GM12872 (cell line): Measurements from ENCODE around the gene RASA1.

Experiments
- CTCF ChIP-seq: IDR thresholded peaks from 3 replicates; pipeline ENCODE4 v1.5.1; 2011; ENCODE audit warnings: low read depth, mild to moderate bottlenecking, low read length, moderate library complexity; ENCODE audit not compliant: insufficient read depth

Gene RASA1

GRCh38 chr5:87347272-87347671 is 79.6 kb downstream of the RASA1 start:
- TF ChIP-seq CTCF: no peak

GRCh38 chr5:87347841-87348240 is 80.2 kb downstream of the RASA1 start:
- no peak for TF ChIP-seq CTCF

GRCh38 chr5:87354496-87354895 is 86.8 kb downstream of the RASA1 start:
- TF ChIP-seq CTCF: no peak

- TF ChIP-seq CTCF: no peak
Measured at GRCh38 chr5:87359106-87359505, 91.4 kb downstream of the RASA1 start.

- no peak for TF ChIP-seq CTCF
Measured at GRCh38 chr5:87360132-87360531, 92.4 kb downstream of the RASA1 start.

GRCh38 chr5:87361031-87361445 is 93.4 kb downstream of the RASA1 start:
- TF ChIP-seq CTCF: no peak

GRCh38 chr5:87361536-87362213 is 94.0 kb downstream of the RASA1 start:
- no peak for TF ChIP-seq CTCF

GRCh38 chr5:87367243-87367642 is 99.6 kb downstream of the RASA1 start:
- TF ChIP-seq CTCF: no peak
